ENCODE data around the gene EIF4E3.

DNA sequence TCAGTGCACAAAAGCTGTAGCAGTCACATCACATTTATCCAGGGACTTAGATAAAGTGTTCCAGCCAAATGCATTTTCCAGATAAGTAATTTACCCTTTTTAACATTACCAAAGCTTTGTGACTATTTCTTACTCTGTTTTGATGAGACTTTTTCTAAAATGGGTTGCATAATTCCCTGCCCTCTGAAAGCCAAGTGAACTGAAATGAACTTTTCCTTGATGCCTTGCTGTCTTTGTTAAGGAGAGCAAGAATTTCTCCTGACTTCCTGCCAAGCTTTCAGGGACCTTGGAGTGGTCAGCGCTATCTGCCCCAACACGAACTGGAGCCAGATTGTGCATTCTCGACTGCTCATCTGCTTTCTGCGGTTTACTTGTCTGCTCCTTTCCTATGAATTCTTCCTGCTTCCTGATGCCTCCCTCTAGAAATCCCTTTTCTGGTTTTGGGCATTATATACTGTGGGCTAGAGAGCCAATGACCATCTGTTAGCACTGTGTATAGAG lies 34.8 kb downstream of the EIF4E3 start:
- no peak for TF ChIP-seq POLR2AphosphoS5 (IDR thresholded peaks at IDR 0.05; ENCODE audit: low read depth, low read length)
- TF ChIP-seq, protein P1, sequence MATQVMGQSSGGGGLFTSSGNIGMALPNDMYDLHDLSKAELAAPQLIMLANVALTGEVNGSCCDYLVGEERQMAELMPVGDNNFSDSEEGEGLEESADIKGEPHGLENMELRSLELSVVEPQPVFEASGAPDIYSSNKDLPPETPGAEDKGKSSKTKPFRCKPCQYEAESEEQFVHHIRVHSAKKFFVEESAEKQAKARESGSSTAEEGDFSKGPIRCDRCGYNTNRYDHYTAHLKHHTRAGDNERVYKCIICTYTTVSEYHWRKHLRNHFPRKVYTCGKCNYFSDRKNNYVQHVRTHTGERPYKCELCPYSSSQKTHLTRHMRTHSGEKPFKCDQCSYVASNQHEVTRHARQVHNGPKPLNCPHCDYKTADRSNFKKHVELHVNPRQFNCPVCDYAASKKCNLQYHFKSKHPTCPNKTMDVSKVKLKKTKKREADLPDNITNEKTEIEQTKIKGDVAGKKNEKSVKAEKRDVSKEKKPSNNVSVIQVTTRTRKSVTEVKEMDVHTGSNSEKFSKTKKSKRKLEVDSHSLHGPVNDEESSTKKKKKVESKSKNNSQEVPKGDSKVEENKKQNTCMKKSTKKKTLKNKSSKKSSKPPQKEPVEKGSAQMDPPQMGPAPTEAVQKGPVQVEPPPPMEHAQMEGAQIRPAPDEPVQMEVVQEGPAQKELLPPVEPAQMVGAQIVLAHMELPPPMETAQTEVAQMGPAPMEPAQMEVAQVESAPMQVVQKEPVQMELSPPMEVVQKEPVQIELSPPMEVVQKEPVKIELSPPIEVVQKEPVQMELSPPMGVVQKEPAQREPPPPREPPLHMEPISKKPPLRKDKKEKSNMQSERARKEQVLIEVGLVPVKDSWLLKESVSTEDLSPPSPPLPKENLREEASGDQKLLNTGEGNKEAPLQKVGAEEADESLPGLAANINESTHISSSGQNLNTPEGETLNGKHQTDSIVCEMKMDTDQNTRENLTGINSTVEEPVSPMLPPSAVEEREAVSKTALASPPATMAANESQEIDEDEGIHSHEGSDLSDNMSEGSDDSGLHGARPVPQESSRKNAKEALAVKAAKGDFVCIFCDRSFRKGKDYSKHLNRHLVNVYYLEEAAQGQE (IDR thresholded peaks at IDR 0.05; ENCODE audit: insufficient read depth in 1 of 2, low read depth in 2 of 2, low read length in 2 of 2): no peak
- TF ChIP-seq SIN3A (IDR thresholded peaks at IDR 0.05; ENCODE audit: borderline replicate concordance, insufficient read depth, low read length): no peak
- no peak for TF ChIP-seq TAF1 (IDR thresholded peaks at IDR 0.05; ENCODE audit: borderline replicate concordance, insufficient read depth, low read length)
- TF ChIP-seq FOXP2 (optimal IDR thresholded peaks at IDR 0.05; ENCODE audit: borderline replicate concordance, extremely low read depth, extremely low read length, insufficient read depth): no peak

Measured in PFSK-1 (cell line).